Mammary epithelial cell (primary cell): ENCODE data around the gene ZMIZ1.
"Not testable (repeated sequence)": the region's sequence is repeated elsewhere in the genome, so short reads cannot be mapped to it uniquely, and the experiment has no call there.

Experiments used
- EZH2 ChIP-seq: IDR thresholded peaks from 2 replicates; pipeline ENCODE4 v1.6.1; 2012; ENCODE audit warnings: low read length, inconsistent platforms, borderline replicate concordance
- TF ChIP-seq, protein P1 (sequence below), 2 donors: IDR thresholded peaks in 1 of 2; conservative IDR thresholded peaks in 1 of 2; 2 replicates each; pipeline ENCODE4 v1.5.1; 2011 to 2012; ENCODE audit warnings: inconsistent platforms in 2 of 2, low read length in 2 of 2, mild to moderate bottlenecking in 2 of 2, control low read depth in 1 of 2, low read depth in 1 of 2; ENCODE audit not compliant: insufficient read depth in 1 of 2; ENCODE audit errors: extremely low read depth in 1 of 2

DNA sequence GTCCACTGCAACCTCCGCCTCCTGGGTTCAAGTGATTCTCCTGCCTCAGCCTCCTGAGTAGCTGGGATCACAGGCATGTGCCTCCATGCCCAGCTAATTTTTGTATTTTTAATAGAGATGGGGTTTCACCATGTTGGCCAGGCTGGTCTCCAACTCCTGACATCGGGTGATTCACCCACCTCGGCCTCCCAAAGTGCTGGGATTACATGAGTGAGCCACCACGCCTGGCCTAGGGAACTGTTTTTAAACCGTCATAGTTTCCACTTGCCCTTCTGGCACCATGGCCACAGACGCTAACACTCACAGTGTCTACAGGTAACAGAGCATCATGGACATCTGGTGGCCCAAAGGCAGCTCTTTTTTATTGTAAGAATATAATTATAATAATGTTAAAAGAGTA, 32.4 kb upstream of the ZMIZ1 start:
- TF ChIP-seq, protein P1, sequence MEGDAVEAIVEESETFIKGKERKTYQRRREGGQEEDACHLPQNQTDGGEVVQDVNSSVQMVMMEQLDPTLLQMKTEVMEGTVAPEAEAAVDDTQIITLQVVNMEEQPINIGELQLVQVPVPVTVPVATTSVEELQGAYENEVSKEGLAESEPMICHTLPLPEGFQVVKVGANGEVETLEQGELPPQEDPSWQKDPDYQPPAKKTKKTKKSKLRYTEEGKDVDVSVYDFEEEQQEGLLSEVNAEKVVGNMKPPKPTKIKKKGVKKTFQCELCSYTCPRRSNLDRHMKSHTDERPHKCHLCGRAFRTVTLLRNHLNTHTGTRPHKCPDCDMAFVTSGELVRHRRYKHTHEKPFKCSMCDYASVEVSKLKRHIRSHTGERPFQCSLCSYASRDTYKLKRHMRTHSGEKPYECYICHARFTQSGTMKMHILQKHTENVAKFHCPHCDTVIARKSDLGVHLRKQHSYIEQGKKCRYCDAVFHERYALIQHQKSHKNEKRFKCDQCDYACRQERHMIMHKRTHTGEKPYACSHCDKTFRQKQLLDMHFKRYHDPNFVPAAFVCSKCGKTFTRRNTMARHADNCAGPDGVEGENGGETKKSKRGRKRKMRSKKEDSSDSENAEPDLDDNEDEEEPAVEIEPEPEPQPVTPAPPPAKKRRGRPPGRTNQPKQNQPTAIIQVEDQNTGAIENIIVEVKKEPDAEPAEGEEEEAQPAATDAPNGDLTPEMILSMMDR (conservative IDR thresholded peaks at IDR 0.05 in 1 of 2, IDR thresholded peaks at IDR 0.05 in 1 of 2; ENCODE audit: extremely low read depth in 1 of 2, insufficient read depth in 1 of 2, low read depth in 1 of 2, low read length in 2 of 2) = not testable (repeated sequence)
- TF ChIP-seq EZH2 = not testable (repeated sequence)
